ENCODE results near the gene ATG2B. TPM values are rescaled to one million over a fixed set of nuclear protein-coding genes. Genes with fewer than 3 reads are reported as not detected.
A peak's percentile ranks its signal among the peaks of the same experiment; 100 is the strongest.

Gene ATG2B
- total and polyA plus RNA-seq, 2 of the 4 experiments (the other 2 are of a cell fraction) = 6.9 to 22.0 TPM

DNA sequence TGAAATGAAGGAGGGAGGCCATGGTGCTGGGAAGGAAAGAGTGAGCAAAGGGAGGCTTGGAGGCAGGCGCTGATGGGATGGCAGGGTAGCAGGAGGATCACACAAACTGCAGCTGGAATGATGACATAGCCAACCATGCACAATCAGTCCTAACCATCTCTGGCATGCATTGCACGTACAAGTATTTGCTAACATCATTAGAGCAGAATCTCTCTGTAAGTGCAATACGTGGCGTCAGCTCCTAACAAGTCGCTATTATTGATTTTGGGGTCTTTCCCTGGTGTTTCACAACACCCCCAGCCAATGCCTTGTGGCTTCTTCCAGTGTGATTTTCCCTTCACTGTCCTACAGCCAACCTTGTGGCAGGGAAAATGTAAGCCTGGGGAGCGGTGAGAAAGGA, 88.6 kb downstream of the ATG2B start:
- DNase-seq (peak; percentile 97), ATAC-seq (ENCODE audit: low read depth) (peak; percentile 54)
- dilution Hi-C loops (cut with HindIII; ENCODE audit: low sequenced_read_pairs, unreplicated experiment) = no loop called here
- peak overlapping the region; percentile 95 for H3K14ac ChIP-seq (replicated peaks; ENCODE audit: low read depth, low read length)
- no peaks in the 10 kb centered on the region for H3K27me3 ChIP-seq (ENCODE audit: control insufficient read depth, insufficient read depth, low read length)
- no peaks in the 10 kb centered on the region for H4K20me1 ChIP-seq (ENCODE audit: insufficient read depth, low read length)
- no TSS peak for BruUV-seq (replicated peaks)
- peak overlapping the region; percentile 78 for H3K23ac ChIP-seq (ENCODE audit: low read depth, low read length)
- peak overlapping the region; percentile 79 to 92 for H4K8ac ChIP-seq (ENCODE audit: low read depth in 2 of 2, low read length in 2 of 2)
- H3K4me1 ChIP-seq (ENCODE audit: control insufficient read depth, insufficient read depth, low read length) = peaks cover 21% of the 10 kb centered on the region
- H3K4me3 ChIP-seq (ENCODE audit: insufficient read depth, low read depth, low read length) = no peak overlapping the region
- CTCF ChIA-PET = interaction anchor here (0.6 to 3.5 kb wide), 13 partner anchors 13 to 178 kb away, joined by 3 to 55 read pairs (median 7); partner anchors contain the start of genes BDKRB1 and BDKRB2
- H3K79me1 ChIP-seq (ENCODE audit: low read depth in 1 of 2, low read length in 2 of 2) = peaks cover 0 to 7% of the 10 kb centered on the region in 2 experiments; a peak in 1 of 4 replicates
- H3K4me2 ChIP-seq (ENCODE audit: low read depth, low read length) = 0 out of 2 replicates have a peak overlapping the region, but pooled peaks have one; percentile 3
- peak overlapping the region; percentile 97 for H2BK20ac ChIP-seq (ENCODE audit: low read depth, low read length)
- no peak overlapping the region for H2AK9ac ChIP-seq (replicated peaks; ENCODE audit: low read depth, low read length, poor library complexity)
- peak overlapping the region; percentile 58 for H4K5ac ChIP-seq (ENCODE audit: low read depth, low read length)
- peak overlapping the region; percentile 93 for H4K91ac ChIP-seq (ENCODE audit: insufficient read depth, low read depth, low read length)
- POLR2A ChIA-PET (ENCODE audit: unreplicated experiment) = interaction anchor here (1.6 kb wide), 1 partner anchor 170 kb away, joined by 6 read pairs; no protein-coding TSS in a partner anchor
- H3K36me3 ChIP-seq (ENCODE audit: control insufficient read depth, insufficient read depth, low read length) = no peaks in the 10 kb centered on the region
- H2AFZ ChIP-seq (replicated peaks; ENCODE audit: low read length, poor library complexity) = peak overlapping the region; percentile 55
- peak overlapping the region; percentile 85 for H3K18ac ChIP-seq (ENCODE audit: low read depth, low read length)
- WGBS, 2 experiments (ENCODE audit: extremely low coverage in 2 of 2, insufficient read length in 1 of 2) = 17% methylated on average over 2 of the region's 6 CpGs; no CpG with 5 or more reads in 1 of the 2 experiments
- peak overlapping the region; percentile 97 for H2AK5ac ChIP-seq (ENCODE audit: low read depth, low read length)
- peak overlapping the region; percentile 93 for H3K4ac ChIP-seq (ENCODE audit: low read depth, low read length)
- peak overlapping the region; percentile 94 for H3K27ac ChIP-seq (ENCODE audit: insufficient read depth, low read length)
- peaks cover 10% of the 10 kb centered on the region for H3K9me3 ChIP-seq (ENCODE audit: control insufficient read depth, insufficient read depth, low read length)
- peaks cover 11% of the 10 kb centered on the region for H3K9me1 ChIP-seq (ENCODE audit: insufficient read depth, low read length)
- in situ Hi-C loops (cut with MboI; ENCODE audit: low sequenced_read_pairs) = loop anchor here (5.0 to 25.0 kb wide), 2 partner anchors 172 to 737 kb away; partner anchors contain the start of gene GLRX5
- peak overlapping the region; percentile 46 for H3K9ac ChIP-seq (ENCODE audit: low read depth, low read length)
- peak overlapping the region; percentile 90 for H2BK5ac ChIP-seq (ENCODE audit: low read depth, low read length, poor library complexity, severe bottlenecking)
- peak overlapping the region; percentile 71; the same call in 2 of the 3 replicates for H2BK15ac ChIP-seq (ENCODE audit: low read depth, low read length)
- peak overlapping the region; percentile 54 for H3K56ac ChIP-seq (ENCODE audit: extremely low read depth, insufficient read depth, low read length)
- peak overlapping the region; percentile 96 for H2BK120ac ChIP-seq (ENCODE audit: low read depth, low read length)
- intact Hi-C loops (cut with micrococcal nuclease) = no loop called here
- TF ChIP-seq MXI1 (IDR thresholded peaks at IDR 0.05; ENCODE audit: borderline replicate concordance, low read depth, low read length) (no peak), SMC3 (IDR thresholded peaks at IDR 0.05; ENCODE audit: low read depth, low read length) (no peak), BHLHE40 (IDR thresholded peaks at IDR 0.05; ENCODE audit: low read depth, low read length) (0 out of 2 replicates have a peak, but pooled peaks have one; percentile 23), MAZ (IDR thresholded peaks at IDR 0.05; ENCODE audit: borderline replicate concordance, low read depth, low read length) (no peak), MAFK (IDR thresholded peaks at IDR 0.05; ENCODE audit: low read depth, low read length) (peak; percentile 28; the same call in 1 of the 2 replicates), CEBPB (IDR thresholded peaks at IDR 0.05; ENCODE audit: low read depth, low read length) (peak; percentile 88), POLR2A (IDR thresholded peaks at IDR 0.05; ENCODE audit: low read depth, low read length) (no peak), RCOR1 (IDR thresholded peaks at IDR 0.05; ENCODE audit: insufficient replicate concordance, low read length) (no peak), NFE2L2 (IDR thresholded peaks at IDR 0.05; ENCODE audit: low read depth, low read length) (peak; percentile 43; the same call in 1 of the 2 replicates), RFX5 (IDR thresholded peaks at IDR 0.05; ENCODE audit: low read depth, low read length) (no peak), RAD21 (IDR thresholded peaks at IDR 0.05; ENCODE audit: low read length) (no peak), FOS (IDR thresholded peaks at IDR 0.05; ENCODE audit: low read depth, low read length) (peak; percentile 38; the same call in 1 of the 2 replicates)
- TF ChIP-seq, protein P1, sequence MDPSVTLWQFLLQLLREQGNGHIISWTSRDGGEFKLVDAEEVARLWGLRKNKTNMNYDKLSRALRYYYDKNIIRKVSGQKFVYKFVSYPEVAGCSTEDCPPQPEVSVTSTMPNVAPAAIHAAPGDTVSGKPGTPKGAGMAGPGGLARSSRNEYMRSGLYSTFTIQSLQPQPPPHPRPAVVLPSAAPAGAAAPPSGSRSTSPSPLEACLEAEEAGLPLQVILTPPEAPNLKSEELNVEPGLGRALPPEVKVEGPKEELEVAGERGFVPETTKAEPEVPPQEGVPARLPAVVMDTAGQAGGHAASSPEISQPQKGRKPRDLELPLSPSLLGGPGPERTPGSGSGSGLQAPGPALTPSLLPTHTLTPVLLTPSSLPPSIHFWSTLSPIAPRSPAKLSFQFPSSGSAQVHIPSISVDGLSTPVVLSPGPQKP (IDR thresholded peaks at IDR 0.05; ENCODE audit: borderline replicate concordance, low read depth, low read length) = no peak
- TF ChIP-seq, protein P2, sequence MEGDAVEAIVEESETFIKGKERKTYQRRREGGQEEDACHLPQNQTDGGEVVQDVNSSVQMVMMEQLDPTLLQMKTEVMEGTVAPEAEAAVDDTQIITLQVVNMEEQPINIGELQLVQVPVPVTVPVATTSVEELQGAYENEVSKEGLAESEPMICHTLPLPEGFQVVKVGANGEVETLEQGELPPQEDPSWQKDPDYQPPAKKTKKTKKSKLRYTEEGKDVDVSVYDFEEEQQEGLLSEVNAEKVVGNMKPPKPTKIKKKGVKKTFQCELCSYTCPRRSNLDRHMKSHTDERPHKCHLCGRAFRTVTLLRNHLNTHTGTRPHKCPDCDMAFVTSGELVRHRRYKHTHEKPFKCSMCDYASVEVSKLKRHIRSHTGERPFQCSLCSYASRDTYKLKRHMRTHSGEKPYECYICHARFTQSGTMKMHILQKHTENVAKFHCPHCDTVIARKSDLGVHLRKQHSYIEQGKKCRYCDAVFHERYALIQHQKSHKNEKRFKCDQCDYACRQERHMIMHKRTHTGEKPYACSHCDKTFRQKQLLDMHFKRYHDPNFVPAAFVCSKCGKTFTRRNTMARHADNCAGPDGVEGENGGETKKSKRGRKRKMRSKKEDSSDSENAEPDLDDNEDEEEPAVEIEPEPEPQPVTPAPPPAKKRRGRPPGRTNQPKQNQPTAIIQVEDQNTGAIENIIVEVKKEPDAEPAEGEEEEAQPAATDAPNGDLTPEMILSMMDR (conservative IDR thresholded peaks at IDR 0.05; ENCODE audit: low read depth, low read length) = no peak
- TF ChIP-seq, protein P3, sequence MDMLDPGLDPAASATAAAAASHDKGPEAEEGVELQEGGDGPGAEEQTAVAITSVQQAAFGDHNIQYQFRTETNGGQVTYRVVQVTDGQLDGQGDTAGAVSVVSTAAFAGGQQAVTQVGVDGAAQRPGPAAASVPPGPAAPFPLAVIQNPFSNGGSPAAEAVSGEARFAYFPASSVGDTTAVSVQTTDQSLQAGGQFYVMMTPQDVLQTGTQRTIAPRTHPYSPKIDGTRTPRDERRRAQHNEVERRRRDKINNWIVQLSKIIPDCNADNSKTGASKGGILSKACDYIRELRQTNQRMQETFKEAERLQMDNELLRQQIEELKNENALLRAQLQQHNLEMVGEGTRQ (IDR thresholded peaks at IDR 0.05; ENCODE audit: low read depth, low read length) = no peak

All from IMR-90 (cell line).